22Rv1 (cell line): ENCODE results near the gene SYT13.

Experiments
- CTCF ChIP-seq: fragments of 450-650 bp; IDR thresholded peaks from 2 replicates; pipeline ENCODE4 v1.5.1; 2017; ENCODE audit warnings: mild to moderate bottlenecking
- ZFX ChIP-seq: fragments of 450-650 bp; IDR thresholded peaks from 2 replicates; pipeline ENCODE4 v1.6.1; 2017; ENCODE audit warnings: antibody characterized with exemption, borderline replicate concordance

GRCh38 chr11:45318516-45318915 lies 32.4 kb upstream of the SYT13 start:
- no peak for TF ChIP-seq CTCF
- no peak for TF ChIP-seq ZFX
